Thyroid gland (tissue), 4 donors: ENCODE measurements around the gene DNMT3A.

Source experiments
- POLR2A ChIP-seq, 2 donors: fragments of 450-650 bp; IDR thresholded peaks; one replicate each; pipeline ENCODE4 v1.6.1; 2017; ENCODE audit warnings: antibody characterized with exemption in 2 of 2, mild to moderate bottlenecking in 2 of 2, moderate library complexity in 1 of 2
- TF ChIP-seq, protein P1 (sequence below), 6 experiments: fragments of 200-600 bp in 3 of 6; fragments of 450-650 bp in 3 of 6; sonication (generic) in 3 of 6; IDR thresholded peaks; one replicate each; pipeline ENCODE4 v1.5.1; 2016 to 2019; ENCODE audit warnings: antibody characterized with exemption in 6 of 6, mild to moderate bottlenecking in 2 of 6, inconsistent platforms in 1 of 6, moderate library complexity in 1 of 6

DNA sequence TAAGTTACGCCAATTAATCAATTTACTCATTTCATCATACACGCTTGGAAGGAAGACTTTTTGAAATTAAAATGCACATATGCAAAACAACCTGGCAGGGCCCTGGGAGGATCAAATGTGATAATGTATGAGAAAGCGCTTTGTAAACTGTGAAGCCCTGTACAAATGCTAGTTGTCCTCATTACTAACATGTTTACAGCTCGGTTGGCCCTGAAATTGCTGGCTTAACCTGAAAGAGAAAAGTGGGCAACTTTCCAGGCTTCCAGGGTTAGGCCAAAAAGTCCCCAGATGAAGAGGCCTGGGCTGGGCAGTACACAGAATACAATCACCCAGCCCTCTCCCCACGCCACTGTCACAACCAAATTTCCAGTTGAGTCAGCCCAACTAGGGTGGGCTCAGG is 60.2 kb downstream of the DNMT3A start:
- TF ChIP-seq, protein P1, sequence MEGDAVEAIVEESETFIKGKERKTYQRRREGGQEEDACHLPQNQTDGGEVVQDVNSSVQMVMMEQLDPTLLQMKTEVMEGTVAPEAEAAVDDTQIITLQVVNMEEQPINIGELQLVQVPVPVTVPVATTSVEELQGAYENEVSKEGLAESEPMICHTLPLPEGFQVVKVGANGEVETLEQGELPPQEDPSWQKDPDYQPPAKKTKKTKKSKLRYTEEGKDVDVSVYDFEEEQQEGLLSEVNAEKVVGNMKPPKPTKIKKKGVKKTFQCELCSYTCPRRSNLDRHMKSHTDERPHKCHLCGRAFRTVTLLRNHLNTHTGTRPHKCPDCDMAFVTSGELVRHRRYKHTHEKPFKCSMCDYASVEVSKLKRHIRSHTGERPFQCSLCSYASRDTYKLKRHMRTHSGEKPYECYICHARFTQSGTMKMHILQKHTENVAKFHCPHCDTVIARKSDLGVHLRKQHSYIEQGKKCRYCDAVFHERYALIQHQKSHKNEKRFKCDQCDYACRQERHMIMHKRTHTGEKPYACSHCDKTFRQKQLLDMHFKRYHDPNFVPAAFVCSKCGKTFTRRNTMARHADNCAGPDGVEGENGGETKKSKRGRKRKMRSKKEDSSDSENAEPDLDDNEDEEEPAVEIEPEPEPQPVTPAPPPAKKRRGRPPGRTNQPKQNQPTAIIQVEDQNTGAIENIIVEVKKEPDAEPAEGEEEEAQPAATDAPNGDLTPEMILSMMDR (IDR thresholded peaks at IDR 0.05) = no peak
- no peak for TF ChIP-seq POLR2A (IDR thresholded peaks at IDR 0.05)
